Measurements from ENCODE around the gene TMEM74B.
A peak's percentile ranks its signal among the peaks of the same experiment; 100 is the strongest.

TMEM74B gene

DNA sequence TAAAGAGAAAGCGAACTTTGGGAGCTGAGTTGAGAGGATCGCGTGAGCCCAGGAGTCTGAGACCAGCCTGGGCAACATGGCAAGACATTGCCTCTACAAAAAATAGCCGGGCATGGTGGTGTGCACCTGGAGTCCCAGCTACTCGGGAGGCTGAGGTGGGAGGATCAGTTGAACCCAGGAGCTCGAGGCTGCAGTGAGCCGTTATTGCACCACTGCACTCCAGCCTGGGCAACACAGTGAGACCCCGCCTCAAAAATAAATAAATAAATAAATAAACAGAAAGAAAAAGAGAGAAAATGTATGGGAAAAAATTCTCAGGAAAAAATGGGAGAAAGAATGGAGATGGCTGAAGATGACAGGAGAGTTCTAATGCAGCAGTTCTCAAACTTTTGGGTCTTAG is 21.0 kb upstream of the TMEM74B start:
- intact Hi-C loops (cut with DNase I; ENCODE audit: low total_unique reads), result no loop called here
- TF ChIP-seq, protein P1, sequence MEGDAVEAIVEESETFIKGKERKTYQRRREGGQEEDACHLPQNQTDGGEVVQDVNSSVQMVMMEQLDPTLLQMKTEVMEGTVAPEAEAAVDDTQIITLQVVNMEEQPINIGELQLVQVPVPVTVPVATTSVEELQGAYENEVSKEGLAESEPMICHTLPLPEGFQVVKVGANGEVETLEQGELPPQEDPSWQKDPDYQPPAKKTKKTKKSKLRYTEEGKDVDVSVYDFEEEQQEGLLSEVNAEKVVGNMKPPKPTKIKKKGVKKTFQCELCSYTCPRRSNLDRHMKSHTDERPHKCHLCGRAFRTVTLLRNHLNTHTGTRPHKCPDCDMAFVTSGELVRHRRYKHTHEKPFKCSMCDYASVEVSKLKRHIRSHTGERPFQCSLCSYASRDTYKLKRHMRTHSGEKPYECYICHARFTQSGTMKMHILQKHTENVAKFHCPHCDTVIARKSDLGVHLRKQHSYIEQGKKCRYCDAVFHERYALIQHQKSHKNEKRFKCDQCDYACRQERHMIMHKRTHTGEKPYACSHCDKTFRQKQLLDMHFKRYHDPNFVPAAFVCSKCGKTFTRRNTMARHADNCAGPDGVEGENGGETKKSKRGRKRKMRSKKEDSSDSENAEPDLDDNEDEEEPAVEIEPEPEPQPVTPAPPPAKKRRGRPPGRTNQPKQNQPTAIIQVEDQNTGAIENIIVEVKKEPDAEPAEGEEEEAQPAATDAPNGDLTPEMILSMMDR (IDR thresholded peaks at IDR 0.05), result no peak
- H3K27me3 ChIP-seq, result peaks cover 0 to 5% of the 10 kb centered on the region in 2 donors
- no peak overlapping the region for H3K4me3 ChIP-seq
- H3K27ac ChIP-seq, result no peak overlapping the region
- no peaks in the 10 kb centered on the region for H3K36me3 ChIP-seq
- no peaks in the 10 kb centered on the region for H3K4me1 ChIP-seq
- H3K9me3 ChIP-seq, result no peaks in the 10 kb centered on the region
- no peak for DNase-seq

DNA sequence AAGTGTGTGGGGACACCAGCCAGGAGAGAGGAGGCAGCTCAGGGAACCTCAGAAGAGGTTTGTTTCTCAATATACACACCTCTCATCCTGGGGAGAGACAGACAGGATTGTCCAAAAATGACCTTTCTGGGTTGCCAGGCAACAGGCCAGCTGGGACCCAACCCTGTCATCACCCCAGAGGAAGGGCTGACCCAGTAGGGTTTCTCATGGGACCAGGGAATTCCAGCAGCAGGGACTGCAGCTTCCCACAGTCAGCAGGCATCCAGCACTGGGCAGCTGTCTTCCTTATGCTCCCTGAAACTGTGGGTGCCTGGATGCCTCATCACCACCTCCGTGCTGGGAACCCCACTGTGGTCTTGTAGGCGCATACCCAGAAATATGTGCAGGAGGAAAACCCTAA is 19.8 kb upstream of the TMEM74B start:
- no peaks in the 10 kb centered on the region for H3K36me3 ChIP-seq
- intact Hi-C loops (cut with DNase I; ENCODE audit: low total_unique reads), result no loop called here
- H3K27ac ChIP-seq, result no peak overlapping the region
- no peak for DNase-seq
- no peak overlapping the region for H3K4me3 ChIP-seq
- H3K4me1 ChIP-seq, result no peaks in the 10 kb centered on the region
- H3K9me3 ChIP-seq, result no peaks in the 10 kb centered on the region
- TF ChIP-seq, protein P1 (IDR thresholded peaks at IDR 0.05), result no peak
- peaks cover 0 to 5% of the 10 kb centered on the region in 2 donors for H3K27me3 ChIP-seq

DNA sequence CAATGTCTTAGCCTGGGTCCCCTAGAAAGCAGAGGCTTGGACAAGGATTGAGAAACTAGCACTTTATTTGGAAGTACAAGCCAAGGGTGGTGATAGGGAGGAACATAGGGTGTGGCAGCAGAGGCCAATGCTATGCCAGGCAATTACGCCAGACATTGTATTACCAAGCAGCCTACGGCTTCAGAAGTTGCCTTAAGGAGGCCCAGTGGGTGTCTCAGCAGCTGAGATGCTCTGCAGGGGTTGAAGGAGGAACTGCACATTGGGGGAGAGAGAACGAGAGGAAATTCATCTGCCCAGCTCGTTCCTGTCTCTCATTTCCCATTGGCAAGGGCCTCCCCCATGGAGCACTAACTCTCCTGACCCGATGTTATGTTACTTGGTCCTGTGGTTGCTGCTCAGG is 19.3 kb upstream of the TMEM74B start:
- peak in 1 of 2 donors; percentile 13 for DNase-seq
- H3K9me3 ChIP-seq, result no peaks in the 10 kb centered on the region
- H3K27me3 ChIP-seq, result peaks cover 0 to 5% of the 10 kb centered on the region in 2 donors
- H3K27ac ChIP-seq, result no peak overlapping the region
- intact Hi-C loops (cut with DNase I; ENCODE audit: low total_unique reads), result no loop called here
- H3K4me1 ChIP-seq, result no peaks in the 10 kb centered on the region
- no peaks in the 10 kb centered on the region for H3K36me3 ChIP-seq
- TF ChIP-seq, protein P1 (IDR thresholded peaks at IDR 0.05), result no peak
- H3K4me3 ChIP-seq, result no peak overlapping the region

DNA sequence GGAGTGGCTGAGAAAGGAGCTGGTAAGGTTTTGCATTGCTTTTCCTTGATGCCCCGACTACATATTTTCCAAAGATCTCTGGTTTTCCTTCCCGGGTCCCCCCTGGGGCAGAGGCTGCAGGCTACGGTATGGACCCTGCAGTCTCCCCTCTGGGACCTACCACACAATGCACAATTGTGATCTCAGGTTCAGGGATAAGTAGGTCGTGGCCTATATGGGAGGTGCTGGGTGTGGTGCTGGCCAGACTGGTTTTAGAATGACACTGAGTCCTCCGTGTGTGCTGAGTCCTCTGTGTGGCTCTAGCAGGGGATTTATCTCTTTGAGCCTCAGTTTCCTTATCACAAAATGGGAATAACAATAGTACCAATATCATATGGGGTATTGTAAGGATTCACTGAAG is 18.8 kb upstream of the TMEM74B start:
- TF ChIP-seq, protein P1 (IDR thresholded peaks at IDR 0.05), result no peak
- no peak overlapping the region for H3K4me3 ChIP-seq
- no peak for DNase-seq
- no peaks in the 10 kb centered on the region for H3K9me3 ChIP-seq
- H3K36me3 ChIP-seq, result no peaks in the 10 kb centered on the region
- intact Hi-C loops (cut with DNase I; ENCODE audit: low total_unique reads), result no loop called here
- no peaks in the 10 kb centered on the region for H3K4me1 ChIP-seq
- H3K27ac ChIP-seq, result no peak overlapping the region
- H3K27me3 ChIP-seq, result peaks cover 0 to 5% of the 10 kb centered on the region in 2 donors

DNA sequence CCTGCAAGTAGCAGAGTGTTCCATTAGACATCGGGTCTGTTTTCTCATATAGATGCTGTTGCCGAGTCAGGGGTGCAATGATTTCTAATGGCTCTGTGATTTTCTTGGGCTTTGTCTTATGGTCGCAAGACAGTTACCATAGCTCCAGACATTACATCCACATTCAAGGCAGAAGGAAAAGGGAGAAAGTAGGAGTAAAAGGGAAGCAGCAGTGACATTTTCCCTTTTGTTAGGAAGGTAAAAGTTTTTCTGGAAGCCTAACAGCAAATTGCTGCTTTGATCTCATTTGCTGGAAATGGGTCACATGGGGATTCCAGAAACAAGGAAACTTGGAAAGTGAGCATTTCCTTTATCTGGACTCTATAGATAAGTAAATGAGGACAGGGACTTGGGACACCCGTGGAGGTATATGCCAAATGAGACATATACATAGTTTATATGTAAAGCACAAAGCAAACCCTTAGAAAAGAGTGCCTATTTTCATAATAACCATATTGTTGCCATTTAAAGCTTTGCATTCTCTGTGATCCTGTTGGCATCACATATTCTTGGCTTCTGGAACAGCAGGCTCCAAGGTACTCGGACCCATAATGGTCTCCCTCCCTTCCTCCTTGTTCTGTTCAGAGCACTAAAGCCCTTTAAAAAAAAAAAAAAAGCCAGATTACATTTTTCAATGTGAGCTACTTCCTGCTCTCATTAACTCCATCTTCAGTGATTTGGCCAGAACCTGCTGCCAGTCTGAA is 18.2 kb upstream of the TMEM74B start, which contains the start of gene C20orf202:
Gene C20orf202 (plus strand): TSS at position 693 of the 743 bp plus-strand sequence. CDS start 132 bp downstream, outside the sequence.
- no peaks in the 10 kb centered on the region for H3K4me1 ChIP-seq
- intact Hi-C loops (cut with DNase I; ENCODE audit: low total_unique reads), result no loop called here
- no peak within 1 kb of the TSS for H3K4me3 ChIP-seq
- H3K36me3 ChIP-seq, result no peaks in the 10 kb centered on the region
- H3K9me3 ChIP-seq, result no peaks in the 10 kb centered on the region
- TF ChIP-seq, protein P1 (IDR thresholded peaks at IDR 0.05), result no peak
- H3K27ac ChIP-seq, result no peak within 1 kb of the TSS
- peaks cover 0 to 5% of the 10 kb centered on the region in 2 donors for H3K27me3 ChIP-seq
- no peak for DNase-seq

All from tibial artery (tissue), 4 donors.